HG03045 (cell line): ENCODE results near the gene SERPINH1.

ENCODE experiments used
- ATAC-seq: cut with Tn5 transposase; IDR thresholded peaks from one replicate; pipeline ENCODE4 v1.9.1; 2021; ENCODE audit warnings: mild to moderate bottlenecking, moderate library complexity; ENCODE audit not compliant: unreplicated experiment

The SERPINH1 gene

GRCh38 chr11:75554258-75555022, 7.6 kb upstream of the SERPINH1 start:
- no peak for ATAC-seq

GRCh38 chr11:75555079-75555811, 6.8 kb upstream of the SERPINH1 start:
- ATAC-seq, result no peak

GRCh38 chr11:75556275-75556674, 5.8 kb upstream of the SERPINH1 start:
- no peak for ATAC-seq

GRCh38 chr11:75557666-75558494, 4.2 kb upstream of the SERPINH1 start:
- no peak for ATAC-seq

- no peak for ATAC-seq
Measured at GRCh38 chr11:75558939-75559843, 2.9 kb upstream of the SERPINH1 start.

- no peak for ATAC-seq
Measured at GRCh38 chr11:75560644-75561043, 1.4 kb upstream of the SERPINH1 start.

- ATAC-seq, result no peak
Measured at GRCh38 chr11:75561426-75562047, 516 bp upstream of the SERPINH1 start.

GRCh38 chr11:75562836-75563484, 907 bp downstream of the SERPINH1 start:
- no peak for ATAC-seq

- ATAC-seq, result no peak
Measured at GRCh38 chr11:75563501-75563977, 1.5 kb downstream of the SERPINH1 start.

GRCh38 chr11:75563978-75564552, 2.0 kb downstream of the SERPINH1 start:
- no peak for ATAC-seq

GRCh38 chr11:75565221-75565814, 3.3 kb downstream of the SERPINH1 start:
- ATAC-seq, result no peak

GRCh38 chr11:75565916-75566762, 4.1 kb downstream of the SERPINH1 start:
- ATAC-seq, result no peak

- no peak for ATAC-seq
Measured at GRCh38 chr11:75566763-75567279, 4.8 kb downstream of the SERPINH1 start.

- ATAC-seq, result no peak
Measured at GRCh38 chr11:75567971-75568370, 5.9 kb downstream of the SERPINH1 start.

- ATAC-seq, result no peak
Measured at GRCh38 chr11:75568616-75569219, 6.7 kb downstream of the SERPINH1 start.

GRCh38 chr11:75570559-75571139, 8.6 kb downstream of the SERPINH1 start:
- no peak for ATAC-seq

- no peak for ATAC-seq
Measured at GRCh38 chr11:75571625-75572024, 9.6 kb downstream of the SERPINH1 start.
